Measurements from ENCODE around the gene AFTPH. TPM values are rescaled to one million over a fixed set of nuclear protein-coding genes. Genes with fewer than 3 reads are reported as not detected.

The AFTPH gene
- total and polyA plus RNA-seq, 9 of the 15 experiments (the other 6 are each of a cell fraction or from before 2014, with no cell fraction given), result 8.0 to 26.2 (median 13.8) TPM

DNA sequence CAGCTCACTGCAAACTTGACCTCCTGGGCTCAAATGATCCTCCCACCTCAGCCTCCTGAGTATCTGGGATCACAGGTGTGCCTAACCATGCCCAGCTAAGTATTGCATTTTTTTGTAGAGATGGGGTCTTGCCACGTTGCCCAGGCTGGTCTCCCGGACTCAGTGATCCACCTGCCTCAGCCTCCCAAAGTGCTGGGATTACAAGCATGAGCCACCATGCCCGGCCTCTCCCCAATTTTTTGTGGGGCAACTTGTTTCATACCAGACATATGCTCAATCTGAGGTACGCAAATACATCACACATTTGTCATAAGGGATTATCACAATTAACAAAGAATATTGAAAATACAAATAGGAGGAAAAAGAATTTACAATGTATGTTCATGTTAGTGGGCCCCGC, 42.5 kb upstream of the AFTPH start:
- POLR2A ChIA-PET, result interaction anchor here (0.8 kb wide), 1 partner anchor 18 kb away, joined by 5 read pairs; no protein-coding TSS in a partner anchor
- CTCF ChIA-PET (ENCODE audit: low intra/inter-chr PET ratio), result no interaction called here
- intact Hi-C loops (cut with micrococcal nuclease), result no loop called here

More for the DNA sequence above, 42.5 kb upstream of the AFTPH start:
- Histone ChIP-seq H3K4me3 (no peak overlapping the region), H4K20me1 (replicated peaks; ENCODE audit: control insufficient read depth, insufficient read depth, low read length) (no peaks in the 10 kb centered on the region), H2AFZ (ENCODE audit: low read depth, low read length) (no peak overlapping the region), H3K9me1 (ENCODE audit: control insufficient read depth, insufficient read depth, low read length) (no peaks in the 10 kb centered on the region), H3K4me2 (ENCODE audit: insufficient read depth, low read length) (no peak overlapping the region), H3K79me2 (ENCODE audit: control insufficient read depth, insufficient read depth, low read length) (no peaks in the 10 kb centered on the region), H3K9me3 (replicated peaks; ENCODE audit: control insufficient read depth, insufficient read depth, low read depth, low read length) (no peaks in the 10 kb centered on the region), H3K36me3 (ENCODE audit: control insufficient read depth, insufficient read depth, low read length) (no peaks in the 10 kb centered on the region), H3K9ac (ENCODE audit: insufficient read depth in 1 of 2, low read depth in 2 of 2, low read length in 2 of 2) (no peak overlapping the region), H3K27me3 (ENCODE audit: control insufficient read depth in 2 of 2, insufficient read depth in 2 of 2, low read length in 2 of 2) (peaks cover 28 to 51% of the 10 kb centered on the region in 2 experiments), H3K27ac (ENCODE audit: extremely low read depth, low read depth, low read length) (no peak overlapping the region), H3K4me1 (replicated peaks in 1 of 2; ENCODE audit: control insufficient read depth in 2 of 2, insufficient read depth in 2 of 2, low read length in 2 of 2) (no peaks in the 10 kb centered on the region)
- WGBS (ENCODE audit: insufficient coverage, low coverage, missing lambda C conversion rate), result 0% methylated on average over 5 of the region's 5 CpGs
- in situ Hi-C loops (cut with MboI), result loop anchor here (10.0 kb wide), 1 partner anchor 427 kb away; no protein-coding TSS in a partner anchor
- no peak for TF ChIP-seq ILF3 (IDR thresholded peaks at IDR 0.05; ENCODE audit: borderline replicate concordance)
- no peak for TF ChIP-seq MED1 (CRISPR knock-in tag; IDR thresholded peaks at IDR 0.05; ENCODE audit: borderline replicate concordance)
- no peak for TF ChIP-seq HSF4 (CRISPR knock-in tag; IDR thresholded peaks at IDR 0.05; ENCODE audit: borderline replicate concordance)
- TF ChIP-seq XRCC4 (IDR thresholded peaks at IDR 0.05; ENCODE audit: extremely low read depth, insufficient read depth, insufficient read length), result no peak
- TF ChIP-seq, protein P1, sequence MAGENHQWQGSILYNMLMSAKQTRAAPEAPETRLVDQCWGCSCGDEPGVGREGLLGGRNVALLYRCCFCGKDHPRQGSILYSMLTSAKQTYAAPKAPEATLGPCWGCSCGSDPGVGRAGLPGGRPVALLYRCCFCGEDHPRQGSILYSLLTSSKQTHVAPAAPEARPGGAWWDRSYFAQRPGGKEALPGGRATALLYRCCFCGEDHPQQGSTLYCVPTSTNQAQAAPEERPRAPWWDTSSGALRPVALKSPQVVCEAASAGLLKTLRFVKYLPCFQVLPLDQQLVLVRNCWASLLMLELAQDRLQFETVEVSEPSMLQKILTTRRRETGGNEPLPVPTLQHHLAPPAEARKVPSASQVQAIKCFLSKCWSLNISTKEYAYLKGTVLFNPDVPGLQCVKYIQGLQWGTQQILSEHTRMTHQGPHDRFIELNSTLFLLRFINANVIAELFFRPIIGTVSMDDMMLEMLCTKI (IDR thresholded peaks at IDR 0.05; ENCODE audit: partially characterized antibody), result no peak
- TF ChIP-seq POLR2G (IDR thresholded peaks at IDR 0.05; ENCODE audit: low read depth, low read length), result no peak
- no peak for TF ChIP-seq XRCC5 (IDR thresholded peaks at IDR 0.05; ENCODE audit: low read depth, low read length)
- TF ChIP-seq ZNF140 (CRISPR knock-in tag; IDR thresholded peaks at IDR 0.05), result no peak
- no peak for TF ChIP-seq MEF2D (tag; conservative IDR thresholded peaks at IDR 0.05; ENCODE audit: low read depth)
- no peak for TF ChIP-seq MYBL2 (IDR thresholded peaks at IDR 0.05; ENCODE audit: low read depth)
- TF ChIP-seq MYBL2 (CRISPR knock-in tag; IDR thresholded peaks at IDR 0.05; ENCODE audit: borderline replicate concordance), result no peak
- FAIRE-seq, result no peak
- no peak for DNase-seq (ENCODE audit: extremely low read depth in 1 of 4, low spot score in 3 of 4)
- BruUV-seq (replicated peaks), result no TSS peak
- ATAC-seq, result no peak

Data from K562 (cell line).